GM12874 (cell line): ENCODE results near the gene GET4.

Experiments used
- TF ChIP-seq, protein P1 (sequence below): IDR thresholded peaks from 2 replicates; pipeline ENCODE4 v1.5.1; 2011; ENCODE audit warnings: low read depth, mild to moderate bottlenecking, control low read depth, low read length, moderate library complexity; ENCODE audit not compliant: insufficient read depth

GET4 gene

DNA sequence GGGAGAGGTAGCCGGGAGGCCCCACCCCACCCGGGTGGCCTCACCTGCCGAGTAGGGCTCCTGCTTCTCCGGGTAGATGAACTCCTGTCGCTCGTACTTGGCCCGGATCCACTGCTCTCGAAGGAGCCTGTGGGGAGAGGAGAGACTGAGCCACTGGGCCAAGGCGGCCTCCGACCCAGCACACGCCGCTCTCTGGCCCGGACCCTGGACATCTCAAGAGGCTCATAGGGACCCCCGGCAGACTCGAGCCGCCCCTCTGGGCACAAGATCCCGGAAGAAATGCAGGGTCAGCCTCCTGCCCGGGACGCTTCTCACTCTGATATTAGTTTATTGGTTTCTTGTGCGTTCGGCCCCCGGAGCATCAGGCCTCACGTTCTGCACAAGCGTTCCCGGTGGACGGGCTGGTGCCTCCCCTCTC, 43.6 kb downstream of the GET4 start:
- TF ChIP-seq, protein P1, sequence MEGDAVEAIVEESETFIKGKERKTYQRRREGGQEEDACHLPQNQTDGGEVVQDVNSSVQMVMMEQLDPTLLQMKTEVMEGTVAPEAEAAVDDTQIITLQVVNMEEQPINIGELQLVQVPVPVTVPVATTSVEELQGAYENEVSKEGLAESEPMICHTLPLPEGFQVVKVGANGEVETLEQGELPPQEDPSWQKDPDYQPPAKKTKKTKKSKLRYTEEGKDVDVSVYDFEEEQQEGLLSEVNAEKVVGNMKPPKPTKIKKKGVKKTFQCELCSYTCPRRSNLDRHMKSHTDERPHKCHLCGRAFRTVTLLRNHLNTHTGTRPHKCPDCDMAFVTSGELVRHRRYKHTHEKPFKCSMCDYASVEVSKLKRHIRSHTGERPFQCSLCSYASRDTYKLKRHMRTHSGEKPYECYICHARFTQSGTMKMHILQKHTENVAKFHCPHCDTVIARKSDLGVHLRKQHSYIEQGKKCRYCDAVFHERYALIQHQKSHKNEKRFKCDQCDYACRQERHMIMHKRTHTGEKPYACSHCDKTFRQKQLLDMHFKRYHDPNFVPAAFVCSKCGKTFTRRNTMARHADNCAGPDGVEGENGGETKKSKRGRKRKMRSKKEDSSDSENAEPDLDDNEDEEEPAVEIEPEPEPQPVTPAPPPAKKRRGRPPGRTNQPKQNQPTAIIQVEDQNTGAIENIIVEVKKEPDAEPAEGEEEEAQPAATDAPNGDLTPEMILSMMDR, result no peak

DNA sequence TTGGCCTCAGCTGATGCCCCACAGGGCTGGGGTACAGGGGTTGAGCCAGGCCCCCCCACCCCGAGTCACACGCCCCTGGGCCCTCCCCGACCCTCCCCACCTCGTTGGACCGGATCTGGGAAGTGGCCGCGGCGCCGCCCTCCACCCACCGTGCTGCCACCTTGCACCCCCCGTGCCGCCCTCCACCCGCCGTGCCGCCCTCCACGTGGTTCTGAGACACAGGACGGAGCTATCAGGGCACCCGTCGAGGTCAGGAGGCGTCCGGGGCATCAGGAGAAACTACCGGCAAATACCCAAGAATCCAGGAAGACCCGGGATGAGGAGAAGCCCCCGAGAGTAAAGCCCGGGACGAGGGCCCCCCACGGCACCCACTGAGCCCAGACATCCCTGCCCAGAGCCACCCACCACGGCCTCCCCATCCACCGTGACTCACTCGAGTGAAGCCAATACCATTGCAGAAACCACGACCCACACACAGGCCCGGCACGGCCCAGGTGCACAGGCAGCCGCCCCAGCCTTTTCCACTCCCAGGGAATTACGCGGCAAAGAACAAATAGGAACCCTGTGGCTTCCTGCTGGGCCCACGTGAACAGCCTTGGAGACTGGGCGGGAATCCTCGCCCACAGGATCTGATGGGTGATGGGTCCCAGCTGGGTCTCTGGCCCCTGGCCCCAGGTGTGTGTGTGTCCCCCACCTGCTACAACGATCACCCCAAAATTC, 44.2 kb downstream of the GET4 start:
- TF ChIP-seq, protein P1, result no peak

DNA sequence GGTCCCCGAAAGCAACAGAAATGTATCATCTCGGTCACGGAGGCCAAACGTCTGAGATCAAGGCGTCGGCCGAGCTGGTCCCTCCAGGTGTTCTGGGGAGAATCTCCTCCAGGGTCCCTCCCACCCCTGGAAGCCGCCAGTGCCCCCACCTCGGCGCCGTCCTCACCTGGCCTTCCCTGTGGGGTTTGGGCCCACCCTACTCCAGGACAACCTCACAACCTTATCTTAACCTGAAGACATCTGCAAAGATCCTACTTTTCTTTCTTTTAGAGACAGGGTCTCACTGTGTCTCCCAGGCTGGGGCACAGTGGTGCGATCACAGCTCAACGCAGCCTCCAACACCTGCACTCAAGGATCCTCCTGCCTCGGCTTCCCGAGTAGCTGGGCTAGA, 44.7 kb downstream of the GET4 start:
- TF ChIP-seq, protein P1, result no peak

DNA sequence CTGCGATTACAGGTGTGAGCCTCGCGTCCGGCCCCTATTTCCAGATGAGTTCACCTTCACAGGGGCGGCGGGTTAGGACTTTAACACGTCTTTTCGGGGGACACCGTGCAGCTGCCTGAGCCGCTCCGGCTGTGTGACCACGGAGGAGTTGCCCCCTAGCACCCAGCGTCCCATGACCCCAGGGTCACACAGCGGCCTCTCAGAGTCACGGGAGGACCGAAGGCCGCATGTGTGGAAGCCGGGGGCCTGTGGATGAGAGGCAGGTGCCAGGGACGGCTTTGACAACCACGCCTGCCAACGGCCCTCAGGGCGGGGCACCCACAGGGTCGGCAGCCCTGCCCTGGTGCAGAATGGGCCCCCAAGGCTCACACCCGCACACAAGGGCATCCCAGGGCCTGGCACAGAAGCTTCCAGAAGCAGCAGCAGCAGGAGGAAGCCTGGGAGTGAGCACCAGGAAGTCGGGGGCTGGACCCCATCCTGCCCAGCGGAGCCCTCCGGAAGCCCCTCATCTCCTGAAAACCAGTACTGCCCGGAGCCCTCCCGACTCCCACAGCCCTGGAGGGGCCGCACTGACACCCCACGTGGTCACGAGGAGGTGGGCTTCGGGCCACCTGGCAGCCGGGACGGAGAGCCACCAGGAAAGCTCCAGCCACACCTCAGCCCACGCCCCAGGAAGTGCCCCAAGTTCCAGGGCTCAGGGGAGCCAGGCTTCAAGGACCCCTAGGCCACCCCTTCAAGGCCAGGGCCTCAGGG, 45.4 kb downstream of the GET4 start:
- TF ChIP-seq, protein P1, result no peak

DNA sequence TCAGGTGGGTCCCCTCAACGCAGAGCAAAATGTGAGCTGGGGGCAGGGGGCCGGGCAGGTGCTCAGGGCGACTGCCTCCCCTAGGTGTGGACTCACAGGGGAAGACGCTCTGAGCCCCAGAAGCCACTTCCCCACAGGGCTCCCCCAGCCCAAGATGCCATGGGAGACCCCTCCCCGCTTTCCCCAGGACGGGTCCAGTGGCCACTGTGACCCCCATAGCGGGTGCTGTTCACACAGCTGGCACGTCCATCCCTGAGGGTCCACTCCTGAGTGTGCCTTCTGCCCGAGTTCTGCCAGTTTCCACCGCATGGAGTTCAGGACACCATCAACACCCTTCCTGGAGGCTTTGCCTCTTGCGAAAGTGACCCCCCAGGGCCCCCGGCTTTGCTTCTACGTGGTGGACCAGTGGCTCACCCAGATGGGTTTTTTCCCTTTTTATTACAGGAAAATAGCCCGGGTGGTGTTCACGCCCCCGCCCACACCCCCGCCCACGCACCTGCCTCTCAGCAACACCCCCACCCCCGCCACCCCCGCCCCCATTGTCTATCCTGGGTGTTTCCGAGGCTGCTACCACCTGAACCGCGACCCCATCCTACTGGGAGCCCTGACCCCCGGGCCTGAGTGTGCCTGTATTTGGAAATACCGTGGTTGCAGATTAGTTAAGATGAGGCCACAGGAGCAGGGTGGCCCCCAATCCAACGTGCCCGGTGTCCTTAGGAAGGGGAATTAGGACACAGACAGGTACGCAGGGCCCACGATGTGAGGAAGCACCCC, 46.2 kb downstream of the GET4 start:
- TF ChIP-seq, protein P1, result no peak

DNA sequence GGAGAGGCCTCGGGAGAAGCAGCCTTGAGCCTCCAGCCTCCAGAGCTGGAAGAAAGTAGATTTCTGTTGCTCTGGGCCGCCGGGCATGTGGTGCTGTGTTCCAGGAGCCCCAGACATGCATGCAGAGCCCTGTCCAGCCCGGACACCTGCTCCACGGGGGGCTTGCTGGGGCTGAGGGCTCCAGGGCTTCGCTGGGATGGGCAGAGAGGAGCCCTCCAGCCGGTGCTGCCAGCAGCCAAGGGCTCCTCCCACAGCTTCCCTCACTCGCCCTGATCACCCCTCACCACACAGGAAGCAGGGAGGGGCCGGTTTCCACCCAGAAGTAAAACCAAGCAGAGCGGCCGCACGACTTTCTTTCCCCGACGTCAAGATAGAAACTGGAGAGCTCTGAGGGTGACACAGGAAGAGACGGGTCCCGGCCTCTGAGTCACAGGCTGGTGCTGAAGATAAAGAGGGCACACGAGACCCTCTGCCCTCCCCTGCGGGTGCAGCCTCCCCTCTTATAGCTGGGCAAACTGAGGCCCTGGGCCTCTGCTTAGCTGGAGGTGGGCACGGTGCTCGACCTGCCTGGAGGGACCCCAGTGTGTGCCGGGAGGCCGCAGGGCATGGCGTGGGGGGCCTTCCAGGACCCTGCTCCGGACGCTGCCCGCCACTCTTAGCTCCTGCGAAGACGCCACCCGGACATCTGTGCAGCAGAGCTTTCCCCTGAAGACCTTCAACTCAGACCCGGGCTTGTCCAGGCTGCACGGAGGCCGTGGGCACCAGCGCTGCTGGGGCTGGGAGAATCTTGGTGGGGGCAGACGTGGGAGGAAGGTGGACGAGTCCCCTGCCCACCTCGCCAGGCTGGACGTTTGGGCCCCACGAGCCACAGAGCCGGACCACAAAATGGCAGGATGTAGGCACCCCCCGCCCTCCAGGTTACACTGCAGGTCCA, 47.0 kb downstream of the GET4 start:
- TF ChIP-seq, protein P1, result no peak
